Fibroblast of pulmonary artery (primary cell): ENCODE data around the gene GPR143.

Source experiments
- DNase-seq: peaks from one replicate; pipeline ENCODE4 v3.0.0-alpha.2; 2010; ENCODE audit warnings: low read depth
- H3K4me3 ChIP-seq: replicated peaks from 2 replicates; pipeline ENCODE4 v1.5.1; 2011; ENCODE audit warnings: low read depth, mild to moderate bottlenecking, control low read depth, low read length, moderate library complexity
- TF ChIP-seq, protein P1 (sequence below): IDR thresholded peaks from 2 replicates; pipeline ENCODE4 v1.5.1; 2011; ENCODE audit warnings: mild to moderate bottlenecking, control low read depth, low read length, inconsistent platforms; ENCODE audit errors: missing control alignments

Gene GPR143

DNA sequence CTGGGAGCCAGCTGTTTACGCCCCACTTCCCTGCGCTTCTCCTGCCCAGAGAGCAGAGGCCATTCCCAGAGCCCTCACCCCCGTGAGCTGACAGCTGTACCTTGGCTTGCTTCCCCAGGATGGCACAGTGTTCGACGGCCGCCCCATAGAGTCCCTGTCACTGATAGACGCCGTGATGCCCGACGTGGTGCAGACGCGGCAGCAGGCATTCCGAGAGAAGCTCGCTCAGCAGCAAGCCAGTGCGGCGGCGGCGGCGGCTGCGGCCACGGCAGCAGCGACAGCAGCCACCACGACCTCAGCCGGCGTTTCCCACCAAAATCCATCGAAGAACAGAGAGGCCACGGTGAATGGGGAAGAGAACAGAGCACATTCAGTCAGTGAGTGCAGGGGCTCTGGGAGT is 77.7 kb downstream of the GPR143 start:
- no peak for DNase-seq
- H3K4me3 ChIP-seq = no peak overlapping the region
- TF ChIP-seq, protein P1, sequence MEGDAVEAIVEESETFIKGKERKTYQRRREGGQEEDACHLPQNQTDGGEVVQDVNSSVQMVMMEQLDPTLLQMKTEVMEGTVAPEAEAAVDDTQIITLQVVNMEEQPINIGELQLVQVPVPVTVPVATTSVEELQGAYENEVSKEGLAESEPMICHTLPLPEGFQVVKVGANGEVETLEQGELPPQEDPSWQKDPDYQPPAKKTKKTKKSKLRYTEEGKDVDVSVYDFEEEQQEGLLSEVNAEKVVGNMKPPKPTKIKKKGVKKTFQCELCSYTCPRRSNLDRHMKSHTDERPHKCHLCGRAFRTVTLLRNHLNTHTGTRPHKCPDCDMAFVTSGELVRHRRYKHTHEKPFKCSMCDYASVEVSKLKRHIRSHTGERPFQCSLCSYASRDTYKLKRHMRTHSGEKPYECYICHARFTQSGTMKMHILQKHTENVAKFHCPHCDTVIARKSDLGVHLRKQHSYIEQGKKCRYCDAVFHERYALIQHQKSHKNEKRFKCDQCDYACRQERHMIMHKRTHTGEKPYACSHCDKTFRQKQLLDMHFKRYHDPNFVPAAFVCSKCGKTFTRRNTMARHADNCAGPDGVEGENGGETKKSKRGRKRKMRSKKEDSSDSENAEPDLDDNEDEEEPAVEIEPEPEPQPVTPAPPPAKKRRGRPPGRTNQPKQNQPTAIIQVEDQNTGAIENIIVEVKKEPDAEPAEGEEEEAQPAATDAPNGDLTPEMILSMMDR = no peak

DNA sequence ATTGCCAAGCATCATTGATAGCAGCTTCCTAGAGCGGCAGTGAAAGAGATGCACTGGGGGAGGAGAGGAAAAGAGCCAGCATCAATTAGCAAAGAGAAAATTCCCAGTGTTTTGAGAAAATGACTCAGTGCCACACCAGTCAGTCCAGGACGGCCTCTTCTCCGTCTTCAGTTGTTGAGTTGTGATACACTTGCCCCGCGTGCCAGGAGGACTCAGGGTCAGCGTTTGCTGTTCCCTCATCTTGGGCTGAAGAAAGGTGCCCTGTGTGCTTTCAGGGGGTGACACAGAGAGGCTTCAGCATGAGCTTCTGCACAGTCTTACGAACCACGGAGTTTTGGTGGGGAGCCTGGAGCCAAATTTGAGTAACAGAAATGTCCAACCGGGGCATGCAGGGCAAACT is 82.3 kb downstream of the GPR143 start:
- no peak for DNase-seq
- no peak overlapping the region for H3K4me3 ChIP-seq
- TF ChIP-seq, protein P1 = no peak

DNA sequence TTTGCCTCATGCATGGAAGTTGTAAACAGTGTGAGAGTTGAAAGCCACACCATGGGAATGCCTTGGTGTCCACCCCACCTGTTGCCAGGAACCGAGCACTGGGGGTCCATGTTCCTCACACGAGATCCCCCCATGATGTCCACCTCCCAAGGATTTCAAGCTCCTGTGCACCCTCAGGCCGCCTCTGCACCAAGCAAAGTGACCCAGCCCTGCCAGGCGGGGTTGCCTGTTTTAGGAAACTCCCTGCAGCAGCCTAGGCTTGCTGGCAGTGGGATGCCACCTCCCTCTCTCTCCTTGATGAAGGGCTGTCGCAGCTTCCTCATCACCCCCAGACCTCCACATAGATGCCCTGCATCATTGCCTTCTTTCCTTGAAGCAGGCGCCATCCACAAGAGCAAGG is 82.8 kb downstream of the GPR143 start:
- TF ChIP-seq, protein P1 = no peak
- H3K4me3 ChIP-seq = no peak overlapping the region
- DNase-seq = no peak

DNA sequence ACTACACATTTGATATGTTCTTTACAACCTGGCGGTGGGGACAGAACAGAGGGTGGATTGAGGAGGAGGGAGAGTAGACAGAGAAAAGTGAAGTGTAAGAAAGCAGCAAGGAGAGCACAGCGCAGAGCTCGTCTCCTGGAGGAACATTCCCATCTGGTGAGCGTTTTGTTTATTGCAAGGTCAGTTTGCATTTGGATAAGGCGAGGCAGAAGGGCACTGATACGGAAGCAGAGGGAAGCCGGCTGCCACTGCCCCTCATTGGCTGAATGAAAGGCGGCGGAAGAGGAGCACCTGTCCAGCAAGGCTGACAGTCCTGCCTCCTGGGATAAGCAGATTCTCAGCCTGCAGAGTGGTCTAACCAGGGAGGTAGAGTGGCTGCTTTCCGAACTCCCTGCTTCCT is 83.2 kb downstream of the GPR143 start:
- DNase-seq = peak; percentile 50
- TF ChIP-seq, protein P1 = peak; percentile 25
- H3K4me3 ChIP-seq = no peak overlapping the region

DNA sequence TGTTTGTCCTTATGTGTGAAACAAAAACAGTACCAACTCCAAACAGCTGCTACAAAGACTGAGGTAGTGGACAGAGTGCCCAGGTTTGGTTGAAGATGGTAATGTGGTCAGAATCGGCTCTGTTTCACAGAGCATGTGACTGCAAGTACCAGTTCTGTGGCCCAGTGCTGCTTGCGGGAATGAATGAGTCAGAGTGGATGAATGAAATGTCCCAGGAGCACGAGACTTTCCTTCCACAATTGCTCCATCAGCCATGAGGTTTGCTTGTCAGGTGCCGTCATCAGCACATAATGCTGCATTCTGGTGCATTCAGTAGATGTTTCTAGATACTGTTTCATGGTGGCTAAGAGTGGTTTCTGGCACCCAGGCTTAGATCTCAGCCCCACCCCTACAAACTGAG is 84.2 kb downstream of the GPR143 start:
- H3K4me3 ChIP-seq = no peak overlapping the region
- DNase-seq = peak; percentile 31
- TF ChIP-seq, protein P1 = no peak

DNA sequence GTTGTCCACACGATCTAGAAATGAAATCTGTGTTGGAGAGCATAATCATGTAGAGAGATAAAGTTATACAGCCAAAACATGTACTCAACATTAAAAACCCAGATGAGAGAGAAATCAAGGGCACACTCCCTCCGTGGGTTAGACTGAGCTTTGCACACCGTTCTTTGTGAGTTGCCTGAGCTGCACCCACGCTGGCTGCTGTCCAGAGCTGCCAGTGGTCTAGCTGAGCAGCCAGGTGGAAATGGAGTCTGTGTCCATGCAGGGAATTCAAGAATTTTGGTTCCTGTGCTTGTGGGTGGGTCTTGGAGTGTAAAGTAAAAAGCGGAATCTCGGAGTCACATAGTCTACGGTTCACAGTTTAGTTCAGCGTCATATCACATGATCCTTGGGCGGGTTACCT is 84.6 kb downstream of the GPR143 start:
- H3K4me3 ChIP-seq = no peak overlapping the region
- TF ChIP-seq, protein P1 = no peak
- no peak for DNase-seq

DNA sequence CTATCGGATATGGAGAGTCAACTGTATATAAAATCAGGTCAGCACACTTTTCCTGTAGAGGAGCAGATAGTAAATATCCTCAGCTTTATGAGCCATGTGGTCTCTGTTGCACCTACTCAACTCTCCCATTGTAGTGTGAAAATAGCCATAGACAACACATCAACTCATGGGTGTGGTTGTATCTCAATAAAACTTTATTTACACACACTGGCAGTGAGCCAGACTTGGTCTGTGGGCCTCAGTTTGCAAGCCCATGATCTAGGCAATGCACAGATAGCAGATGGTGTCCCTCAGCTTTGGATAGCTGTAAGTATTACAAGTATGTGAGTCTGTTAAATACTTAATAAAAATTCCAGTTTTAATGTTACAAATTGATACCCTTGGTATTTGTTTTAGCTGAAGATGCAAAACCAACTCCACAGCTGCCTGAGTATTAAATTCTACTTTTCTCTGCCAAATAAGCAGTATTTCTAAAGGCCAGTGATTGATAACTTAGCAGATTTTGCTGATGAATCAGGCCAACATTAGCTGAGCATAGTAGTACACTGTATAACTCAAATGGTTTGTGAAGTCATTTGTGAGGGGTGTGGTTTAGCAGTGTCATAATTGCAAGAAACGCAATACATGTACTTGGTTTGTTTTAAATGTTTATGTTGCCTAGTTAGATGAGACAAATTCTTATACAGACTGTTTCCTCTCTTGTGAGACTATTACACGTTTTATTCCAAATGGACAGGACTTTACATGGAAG is 87.3 kb downstream of the GPR143 start:
- no peak for DNase-seq
- TF ChIP-seq, protein P1 = no peak
- H3K4me3 ChIP-seq = no peak overlapping the region
